ENCODE measurements around the gene DNAJB4.
"Not testable (repeated sequence)": the region's sequence is repeated elsewhere in the genome, so short reads cannot be mapped to it uniquely, and the experiment has no call there.

The DNAJB4 gene

DNA sequence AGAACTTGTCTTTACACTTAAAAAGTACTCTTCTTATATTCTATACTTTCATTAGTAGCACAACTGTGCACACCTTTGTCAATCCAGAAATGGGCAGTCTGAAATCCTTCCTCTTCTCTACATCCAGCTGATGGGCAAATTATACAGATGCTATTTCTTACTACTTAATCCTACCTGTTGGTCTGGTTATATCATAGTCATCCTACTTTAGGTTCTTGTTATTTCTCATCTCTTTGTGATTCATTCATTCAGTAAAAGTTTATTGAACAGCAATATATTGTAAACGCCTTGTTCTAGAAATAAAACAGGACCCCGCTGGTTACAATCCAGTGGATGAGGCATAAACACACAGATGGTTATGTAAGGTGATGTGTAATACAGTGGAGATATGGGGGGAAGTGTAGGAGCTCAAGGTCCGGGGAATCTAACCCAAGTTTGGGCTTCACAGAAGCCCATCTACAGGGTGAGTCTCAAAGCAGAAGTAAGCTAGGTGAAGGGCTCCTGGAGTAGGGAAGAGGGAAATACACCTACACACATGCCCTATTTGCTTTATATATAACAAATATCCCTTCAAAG lies 14.0 kb upstream of the DNAJB4 start:
- TF ChIP-seq CTCF (IDR thresholded peaks at IDR 0.05; ENCODE audit: low read depth, low read length) = no peak
- DNase-seq (ENCODE audit: extremely low read depth, low read depth) = no peak

DNA sequence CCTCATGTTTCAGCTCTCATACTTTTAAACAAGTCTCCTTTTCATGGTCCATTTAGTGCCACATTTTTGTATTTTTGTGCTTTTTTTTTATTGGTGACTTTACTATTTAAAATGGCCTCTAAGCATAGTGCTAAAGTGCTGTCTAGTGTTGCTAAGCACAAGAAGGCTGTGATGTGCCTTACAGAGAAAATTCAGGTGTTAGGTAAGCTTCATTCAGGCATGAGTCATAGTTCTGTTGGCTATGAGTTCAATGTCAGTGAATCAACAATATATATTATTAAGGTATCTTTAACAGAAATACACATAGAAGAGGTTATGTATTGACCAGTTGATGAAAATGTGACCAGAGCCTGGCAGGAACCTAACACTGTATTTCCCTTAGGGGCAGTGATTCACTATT lies 13.1 kb upstream of the DNAJB4 start:
- DNase-seq (ENCODE audit: extremely low read depth, low read depth) = no peak
- TF ChIP-seq CTCF (IDR thresholded peaks at IDR 0.05; ENCODE audit: low read depth, low read length) = no peak

- DNase-seq (ENCODE audit: extremely low read depth, low read depth) = no peak
- TF ChIP-seq CTCF (IDR thresholded peaks at IDR 0.05; ENCODE audit: low read depth, low read length) = no peak
These were observed 10.5 kb upstream of the DNAJB4 start for GRCh38 chr1:77994117-77994705.

- no peak for DNase-seq (ENCODE audit: extremely low read depth, low read depth)
- TF ChIP-seq CTCF (IDR thresholded peaks at IDR 0.05; ENCODE audit: low read depth, low read length) = no peak
These were observed 8.0 kb upstream of the DNAJB4 start for GRCh38 chr1:77996734-77997133.

DNA sequence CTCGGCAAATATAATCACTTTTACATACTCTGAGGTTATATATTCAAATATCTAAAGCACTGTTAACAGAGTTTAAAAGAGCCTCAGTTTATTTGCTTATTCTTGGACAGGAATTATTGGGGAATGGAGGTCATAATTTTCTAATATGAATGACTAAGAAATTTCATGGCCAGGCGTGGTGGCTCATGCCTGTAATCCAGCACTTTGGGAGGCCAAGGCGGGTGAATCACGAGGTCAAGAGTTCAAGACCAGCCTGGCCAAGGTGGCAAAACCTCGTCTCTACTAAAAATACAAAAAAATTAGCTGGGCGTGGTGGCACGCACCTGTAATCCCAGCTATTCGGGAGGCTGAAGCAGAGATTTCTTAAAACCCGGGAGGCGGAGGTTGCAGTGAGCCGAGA lies 4.2 kb upstream of the DNAJB4 start:
- not testable (repeated sequence) for DNase-seq (ENCODE audit: extremely low read depth, low read depth)

- no peak for DNase-seq (ENCODE audit: extremely low read depth, low read depth)
- no peak for TF ChIP-seq CTCF (IDR thresholded peaks at IDR 0.05; ENCODE audit: low read depth, low read length)
These were observed 1.5 kb upstream of the DNAJB4 start for GRCh38 chr1:78003070-78003746.

- no peak for TF ChIP-seq CTCF (IDR thresholded peaks at IDR 0.05; ENCODE audit: low read depth, low read length)
- DNase-seq (ENCODE audit: extremely low read depth, low read depth) = peak; percentile 18
These were observed 639 bp upstream of the DNAJB4 start for GRCh38 chr1:78003882-78004718.
